GM23338 (cell line): ENCODE data around the gene RSRC1. TPM values are rescaled to one million over a fixed set of nuclear protein-coding genes. Genes with fewer than 3 reads are reported as not detected.

Experiments
- ATAC-seq: fragments of 200-7000 bp; cut with Tn5 transposase; 3 replicates; pipeline ENCODE4 v1.9.1; 2020
- DNase-seq: peaks from one replicate; pipeline ENCODE4 v3.0.0-alpha.2; 2015; ENCODE audit warnings: low spot score
- H2AFZ ChIP-seq: fragments of 200-600 bp; sonication (generic); 2 replicates; pipeline ENCODE4 v1.8.0; 2016; ENCODE audit warnings: antibody characterized with exemption, mild to moderate bottlenecking, moderate library complexity
- H3F3A ChIP-seq: fragments of 200-600 bp; sonication (generic); replicated peaks from 2 replicates; pipeline ENCODE4 v1.8.0; 2017; ENCODE audit warnings: antibody characterized with exemption, mixed run types, low read depth
- H3K27ac ChIP-seq: fragments of 200-600 bp; sonication (generic); 2 replicates; pipeline ENCODE4 v1.6.1; 2016; ENCODE audit warnings: low read depth
- H3K27me3 ChIP-seq: fragments of 200-600 bp; sonication (generic); 2 replicates; pipeline ENCODE4 v1.8.0; 2016; ENCODE audit warnings: mild to moderate bottlenecking, mixed run types, moderate library complexity; ENCODE audit not compliant: insufficient read depth
- H3K36me3 ChIP-seq: fragments of 200-600 bp; sonication (generic); 2 replicates; pipeline ENCODE4 v1.8.0; 2016; ENCODE audit warnings: mild to moderate bottlenecking; ENCODE audit not compliant: insufficient read depth
- H3K4me1 ChIP-seq: fragments of 200-600 bp; sonication (generic); 2 replicates; pipeline ENCODE4 v1.8.0; 2016; ENCODE audit warnings: mild to moderate bottlenecking, moderate library complexity; ENCODE audit not compliant: insufficient read depth
- H3K4me2 ChIP-seq: fragments of 200-600 bp; sonication (generic); 2 replicates; pipeline ENCODE4 v1.7.1; 2017; ENCODE audit warnings: mixed run types
- H3K4me3 ChIP-seq: fragments of 200-600 bp; sonication (generic); 2 replicates; pipeline ENCODE4 v1.6.1; 2016; ENCODE audit warnings: mixed run types
- H3K79me2 ChIP-seq: fragments of 200-600 bp; sonication (generic); replicated peaks from 2 replicates; pipeline ENCODE4 v1.8.0; 2017; ENCODE audit warnings: mild to moderate bottlenecking; ENCODE audit not compliant: insufficient read depth
- H3K9me2 ChIP-seq: fragments of 200-600 bp; sonication (generic); 2 replicates; pipeline ENCODE4 v1.8.0; 2017; ENCODE audit not compliant: insufficient read depth
- H4K20me1 ChIP-seq: fragments of 200-600 bp; sonication (generic); replicated peaks from 2 replicates; pipeline ENCODE4 v1.8.0; 2017; ENCODE audit warnings: mild to moderate bottlenecking; ENCODE audit not compliant: insufficient read depth
- H3K27ac Mint-ChIP-seq: 2 replicates; pipeline ENCODE4 v1.8.0; 2020; ENCODE audit warnings: inconsistent platforms, mild to moderate bottlenecking, moderate library complexity, mixed read lengths
- H3K27me3 Mint-ChIP-seq: 3 replicates; pipeline ENCODE4 v1.8.0; 2022; ENCODE audit warnings: low read depth, mild to moderate bottlenecking, moderate library complexity, mixed read lengths, inconsistent platforms; ENCODE audit not compliant: insufficient read depth, poor library complexity
- H3K36me3 Mint-ChIP-seq: 3 replicates; pipeline ENCODE4 v1.8.0; 2021; ENCODE audit warnings: low read depth, mild to moderate bottlenecking, inconsistent platforms, moderate library complexity, mixed read lengths
- H3K4me1 Mint-ChIP-seq: 3 replicates; pipeline ENCODE4 v1.8.0; 2020; ENCODE audit warnings: mild to moderate bottlenecking, inconsistent platforms, mixed read lengths
- H3K4me3 Mint-ChIP-seq: 3 replicates; pipeline ENCODE4 v1.8.0; 2021; ENCODE audit warnings: moderate library complexity, mild to moderate bottlenecking, inconsistent platforms, mixed read lengths
- H3K9me3 Mint-ChIP-seq: 3 replicates; pipeline ENCODE4 v1.8.0; 2020; ENCODE audit warnings: moderate library complexity, mild to moderate bottlenecking, inconsistent platforms, mixed read lengths
- CREB1 ChIP-seq: fragments of 250-450 bp; sonication (Bioruptor Pico); IDR thresholded peaks from 2 replicates; pipeline ENCODE4 v1.5.0; 2020; ENCODE audit warnings: low read depth, mild to moderate bottlenecking, moderate library complexity
- CTCF ChIP-seq, 2 experiments: fragments of 200-600 bp in 1 of 2; sonication (generic) in 1 of 2; conservative IDR thresholded peaks; 2 replicates each; pipeline versions ENCODE4 v1.5.1 to v1.6.1; 2016 to 2017; ENCODE audit warnings: antibody characterized with exemption in 2 of 2, low read depth in 2 of 2, mild to moderate bottlenecking in 2 of 2, moderate library complexity in 1 of 2
- ETS1 ChIP-seq: IDR thresholded peaks from 2 replicates; pipeline ENCODE4 v1.6.1; 2016; ENCODE audit warnings: antibody characterized with exemption
- EZH2 ChIP-seq: fragments of 200-600 bp; sonication (generic); IDR thresholded peaks from one replicate; pipeline ENCODE4 v1.8.0; 2017; ENCODE audit warnings: antibody characterized with exemption, mild to moderate bottlenecking, low read depth; ENCODE audit not compliant: unreplicated experiment
- EZH2phosphoT487 ChIP-seq: fragments of 200-600 bp; sonication (generic); IDR thresholded peaks from one replicate; pipeline ENCODE4 v1.8.1; 2018; ENCODE audit warnings: antibody characterized with exemption; ENCODE audit not compliant: unreplicated experiment
- JUNB ChIP-seq: IDR thresholded peaks from one replicate; pipeline ENCODE4 v1.6.1; 2016; ENCODE audit warnings: antibody characterized with exemption; ENCODE audit not compliant: unreplicated experiment
- NANOG ChIP-seq: IDR thresholded peaks from 2 replicates; pipeline ENCODE4 v1.6.1; 2016; ENCODE audit warnings: antibody characterized with exemption, borderline replicate concordance
- POLR2AphosphoS5 ChIP-seq: IDR thresholded peaks from 2 replicates; pipeline ENCODE4 v1.6.1; 2016; ENCODE audit warnings: antibody characterized with exemption, low read depth
- REST ChIP-seq: IDR thresholded peaks from one replicate; pipeline ENCODE4 v1.6.1; 2018; ENCODE audit warnings: antibody characterized with exemption; ENCODE audit not compliant: unreplicated experiment
- STAT1 ChIP-seq: IDR thresholded peaks from one replicate; pipeline ENCODE4 v1.6.1; 2016; ENCODE audit warnings: antibody characterized with exemption; ENCODE audit not compliant: unreplicated experiment
- ZNF114 ChIP-seq: fragments of 250-450 bp; sonication (Bioruptor Pico); IDR thresholded peaks from 2 replicates; pipeline ENCODE4 v1.5.0; 2020; ENCODE audit warnings: mild to moderate bottlenecking, moderate library complexity
- ZNF331 ChIP-seq: fragments of 250-450 bp; sonication (Bioruptor Pico); IDR thresholded peaks from 2 replicates; pipeline ENCODE4 v1.5.0; 2020; ENCODE audit warnings: low read depth, mild to moderate bottlenecking, moderate library complexity
- ZNF462 ChIP-seq: fragments of 250-450 bp; sonication (Bioruptor Pico); IDR thresholded peaks from 2 replicates; pipeline ENCODE4 v1.5.0; 2020; ENCODE audit warnings: mild to moderate bottlenecking, moderate library complexity
- polyA plus RNA-seq: library from polyadenylated mRNA; unstranded; fragments of >200 nt; fragmentation: Nextera tagmentation; extraction: Ambion mirVana; gene quantifications from 2 replicates; pipeline ENCODE4 v1.2.1, GENCODE V29; 2016
- total RNA-seq: library from RNA; depleted of rRNA; stranded (reverse); fragments of >200 nt; shearing (Covaris generic); gene quantifications from 2 replicates; pipeline ENCODE4 v1.2.3, GENCODE V29; 2014

The RSRC1 gene
- total and polyA plus RNA-seq, 2 experiments from 2014 or later = 32.5 to 76.8 TPM

- Mint-ChIP-seq H3K4me1 (no peaks in the 10 kb centered on the region), H3K27me3 (peaks cover 4% of the 10 kb centered on the region), H3K27ac (no peak overlapping the region), H3K9me3 (peaks cover 8% of the 10 kb centered on the region), H3K4me3 (no peak overlapping the region), H3K36me3 (peaks cover 8% of the 10 kb centered on the region; the same call in 2 of the 3 replicates)
- H3K27me3 ChIP-seq = no peaks in the 10 kb centered on the region
- H3K27ac ChIP-seq = no peak overlapping the region
- H3K4me3 ChIP-seq = no peak overlapping the region
- H3K4me2 ChIP-seq = no peak overlapping the region
- TF ChIP-seq POLR2AphosphoS5 (no peak), ZNF114 (no peak), ZNF331 (CRISPR knock-in tag) (no peak), CTCF (conservative IDR thresholded peaks at IDR 0.05; ENCODE audit: low read depth in 2 of 2) (no peak), EZH2 (no peak), ETS1 (no peak), EZH2phosphoT487 (no peak), ZNF462 (CRISPR knock-in tag) (no peak), NANOG (no peak), JUNB (no peak), REST (no peak), CREB1 (CRISPR knock-in tag) (no peak), STAT1 (no peak)
- ATAC-seq = no peak
- H2AFZ ChIP-seq = no peak overlapping the region
- no peaks in the 10 kb centered on the region for H3F3A ChIP-seq
- H3K4me1 ChIP-seq = no peaks in the 10 kb centered on the region
- H3K36me3 ChIP-seq = no peaks in the 10 kb centered on the region
- DNase-seq = no peak
- no peaks in the 10 kb centered on the region for H3K9me2 ChIP-seq
- no peaks in the 10 kb centered on the region for H4K20me1 ChIP-seq
- no peaks in the 10 kb centered on the region for H3K79me2 ChIP-seq
Observed at GRCh38 chr3:158205994-158206393, 96.1 kb downstream of the RSRC1 start.
